Medulla oblongata (tissue), 1 donor: ENCODE results near the gene MDK.
"Not testable (repeated sequence)": the region's sequence is repeated elsewhere in the genome, so short reads cannot be mapped to it uniquely, and the experiment has no call there.

Source experiments
- DNase-seq: peaks from one replicate; pipeline ENCODE4 v3.0.0-alpha.2; 2015; ENCODE audit errors: extremely low spot score

The MDK gene

DNA sequence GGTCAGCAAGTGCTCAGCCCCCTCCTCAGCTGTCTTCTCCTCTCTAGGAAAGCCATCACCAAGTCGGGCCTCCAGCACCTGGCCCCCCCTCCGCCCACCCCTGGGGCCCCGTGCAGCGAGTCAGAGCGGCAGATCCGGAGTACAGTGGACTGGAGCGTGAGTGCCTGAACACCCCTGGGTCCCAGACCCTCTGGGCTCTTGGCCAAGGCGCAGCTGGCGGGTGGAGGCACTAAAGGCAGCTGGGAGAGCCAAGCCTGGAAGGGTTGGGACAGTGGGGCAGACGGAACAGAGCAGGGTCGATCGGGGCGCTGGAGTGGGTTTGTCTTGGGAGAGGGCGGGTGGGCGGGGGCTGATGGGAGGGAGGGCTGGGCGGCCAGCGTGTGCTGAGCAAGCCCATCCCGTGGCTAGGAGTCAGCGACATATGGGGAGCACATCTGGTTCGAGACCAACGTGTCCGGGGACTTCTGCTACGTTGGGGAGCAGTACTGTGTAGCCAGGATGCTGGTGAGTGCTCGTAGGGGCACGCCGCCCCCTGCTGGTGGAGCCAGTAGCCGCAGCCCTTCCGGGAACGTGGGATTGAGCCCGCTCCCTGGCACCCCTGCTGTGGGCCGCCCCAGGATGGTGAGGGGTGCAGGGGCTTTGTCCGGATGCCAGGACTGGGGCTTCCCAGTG is 14.1 kb upstream of the MDK start:
- DNase-seq: peak; percentile 72

DNA sequence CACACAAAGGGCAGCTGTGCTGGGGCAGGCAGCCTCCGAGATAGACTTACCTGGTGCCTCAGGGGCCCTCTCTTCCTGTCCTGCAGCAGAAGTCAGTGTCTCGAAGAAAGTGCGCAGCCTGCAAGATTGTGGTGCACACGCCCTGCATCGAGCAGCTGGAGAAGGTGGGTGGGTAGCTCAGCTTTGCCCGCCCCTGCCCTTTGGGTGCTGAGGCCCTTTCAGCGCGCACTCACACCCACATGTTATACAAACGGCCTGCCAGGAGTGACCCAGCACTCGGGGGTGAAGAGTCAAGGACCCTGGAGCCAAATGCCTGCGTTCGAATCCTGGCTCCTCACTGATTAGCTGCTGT is 13.6 kb upstream of the MDK start:
- DNase-seq: no peak

DNA sequence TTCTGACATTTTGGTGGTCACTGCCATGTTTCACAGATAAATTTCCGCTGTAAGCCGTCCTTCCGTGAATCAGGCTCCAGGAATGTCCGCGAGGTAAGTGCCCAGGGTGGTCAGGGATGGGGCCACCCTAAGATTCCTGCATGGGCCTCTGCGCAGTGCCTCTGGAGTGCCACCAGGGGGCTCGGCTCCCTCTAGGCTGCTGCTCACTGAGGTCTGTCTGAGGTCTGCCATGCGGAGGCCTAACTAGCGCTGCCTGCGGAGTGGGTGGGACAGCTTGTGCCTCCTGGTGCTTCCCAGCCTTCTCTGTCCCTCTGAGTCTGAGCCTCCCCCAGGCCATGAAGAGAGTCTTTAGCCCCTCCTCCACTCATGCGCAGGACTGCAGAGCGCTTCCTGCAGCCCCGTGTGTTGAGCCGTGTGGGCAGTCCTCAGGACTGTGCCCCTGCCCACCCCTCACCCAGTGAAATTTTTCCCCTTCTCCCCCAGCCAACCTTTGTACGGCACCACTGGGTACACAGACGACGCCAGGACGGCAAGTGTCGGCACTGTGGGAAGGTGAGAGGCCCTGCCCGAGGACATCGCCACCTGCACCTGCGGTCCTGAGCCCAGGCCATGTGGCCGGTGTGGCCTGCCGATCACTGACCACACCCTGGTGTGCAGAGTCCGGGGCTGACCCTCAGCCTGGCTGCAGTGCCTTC is 11.9 kb upstream of the MDK start:
- no peak for DNase-seq

DNA sequence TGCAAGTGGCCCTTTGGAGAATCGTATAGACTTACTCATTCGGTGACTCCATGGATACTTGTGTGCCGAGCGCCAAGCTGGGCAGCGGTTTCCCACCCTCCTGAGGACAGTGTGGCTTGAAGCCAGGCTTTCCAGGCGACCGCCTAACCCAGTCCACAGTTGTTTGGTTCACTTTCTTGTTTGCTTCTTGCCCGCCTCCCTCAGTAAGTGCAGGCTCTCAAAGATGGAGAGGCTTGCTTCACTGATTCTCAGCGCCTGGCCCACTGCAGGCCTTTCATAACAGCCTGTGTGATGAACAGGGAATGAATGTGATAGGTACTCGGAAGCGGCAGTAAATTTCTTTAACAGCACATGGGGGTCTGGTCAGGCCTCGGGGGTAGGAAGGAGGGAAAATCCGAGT is 11.2 kb upstream of the MDK start:
- DNase-seq: no peak

DNA sequence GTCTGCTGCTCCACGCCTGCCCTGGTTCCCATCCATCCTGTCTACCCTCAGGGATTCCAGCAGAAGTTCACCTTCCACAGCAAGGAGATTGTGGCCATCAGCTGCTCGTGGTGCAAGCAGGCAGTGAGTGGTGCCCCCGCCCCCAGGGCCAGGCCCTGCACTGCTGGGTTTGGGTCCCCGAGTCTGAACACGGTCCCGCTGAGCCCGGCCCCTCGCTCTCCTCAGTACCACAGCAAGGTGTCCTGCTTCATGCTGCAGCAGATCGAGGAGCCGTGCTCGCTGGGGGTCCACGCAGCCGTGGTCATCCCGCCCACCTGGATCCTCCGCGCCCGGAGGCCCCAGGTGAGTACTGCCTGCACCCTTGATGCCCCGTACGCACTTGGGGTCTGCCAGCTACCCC is 10.2 kb upstream of the MDK start:
- not testable (repeated sequence) for DNase-seq

DNA sequence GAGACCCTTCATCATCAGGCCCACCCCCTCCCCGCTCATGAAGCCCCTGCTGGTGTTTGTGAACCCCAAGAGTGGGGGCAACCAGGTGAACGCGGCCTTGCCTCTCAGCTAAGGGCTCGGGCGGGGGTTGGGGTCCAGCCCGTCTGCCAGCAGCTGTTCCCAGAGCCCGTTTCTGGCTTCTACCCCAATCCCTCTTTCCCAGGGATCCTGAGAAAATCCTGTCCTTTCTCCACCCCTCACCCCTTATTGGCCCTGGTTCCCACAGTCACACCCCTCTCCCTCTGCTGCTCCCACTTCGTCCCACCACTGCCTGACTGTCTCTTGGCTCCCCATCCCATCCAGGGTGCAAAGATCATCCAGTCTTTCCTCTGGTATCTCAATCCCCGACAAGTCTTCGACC is 9.4 kb upstream of the MDK start:
- no peak for DNase-seq

DNA sequence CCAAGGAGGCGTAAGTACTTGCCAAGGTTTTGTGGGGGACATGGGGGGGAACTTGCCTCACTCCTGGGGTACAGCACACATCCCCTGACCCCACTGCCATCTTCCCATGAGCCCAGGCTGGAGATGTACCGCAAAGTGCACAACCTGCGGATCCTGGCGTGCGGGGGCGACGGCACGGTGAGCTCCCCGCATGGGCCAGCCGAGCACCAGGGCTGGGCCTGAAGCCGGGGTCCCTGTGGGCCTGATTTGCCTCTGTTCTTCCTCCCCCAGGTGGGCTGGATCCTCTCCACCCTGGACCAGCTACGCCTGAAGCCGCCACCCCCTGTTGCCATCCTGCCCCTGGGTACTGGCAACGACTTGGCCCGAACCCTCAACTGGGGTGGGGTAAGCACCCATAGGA is 9.0 kb upstream of the MDK start:
- DNase-seq: not testable (repeated sequence)

DNA sequence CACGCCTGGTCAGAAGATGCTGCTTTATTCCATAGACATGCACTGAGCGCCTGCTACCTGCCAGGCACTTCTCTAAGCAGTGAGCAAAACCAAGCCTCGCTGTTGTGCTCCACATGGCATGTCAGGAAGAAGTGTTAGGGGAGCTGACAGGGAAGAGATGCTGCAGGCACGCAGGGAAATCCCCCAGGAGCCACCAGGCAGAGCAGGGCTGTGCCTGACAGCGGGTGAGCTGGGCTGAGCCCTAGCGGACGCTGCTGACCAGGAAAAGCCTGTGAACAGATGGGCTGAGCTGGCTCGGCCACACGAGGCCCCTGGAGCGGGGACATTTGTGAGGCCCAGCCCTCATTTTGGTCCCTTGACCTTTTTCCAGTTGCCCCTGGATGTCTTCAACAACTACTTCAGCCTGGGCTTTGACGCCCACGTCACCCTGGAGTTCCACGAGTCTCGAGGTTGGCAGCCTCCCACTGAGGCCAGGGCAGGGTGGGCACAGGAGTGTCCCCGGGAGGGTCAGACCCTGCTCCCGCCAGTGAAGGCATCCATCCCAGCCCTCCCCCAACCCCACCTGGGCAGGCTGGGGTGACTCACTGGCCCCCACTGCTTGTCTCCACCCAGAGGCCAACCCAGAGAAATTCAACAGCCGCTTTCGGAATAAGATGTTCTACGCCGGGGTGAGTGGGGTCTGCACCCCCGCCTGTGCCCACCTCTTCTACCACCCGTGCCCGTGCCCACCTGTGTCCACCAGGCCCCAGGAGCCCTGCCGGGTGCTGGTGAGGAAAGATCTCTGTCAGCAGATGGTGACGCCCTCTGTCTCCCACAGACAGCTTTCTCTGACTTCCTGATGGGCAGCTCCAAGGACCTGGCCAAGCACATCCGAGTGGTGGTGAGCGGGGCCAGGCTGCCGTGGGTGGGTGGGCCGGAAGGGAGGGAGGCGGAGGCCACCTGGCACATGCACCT is 7.4 kb upstream of the MDK start:
- no peak for DNase-seq

DNA sequence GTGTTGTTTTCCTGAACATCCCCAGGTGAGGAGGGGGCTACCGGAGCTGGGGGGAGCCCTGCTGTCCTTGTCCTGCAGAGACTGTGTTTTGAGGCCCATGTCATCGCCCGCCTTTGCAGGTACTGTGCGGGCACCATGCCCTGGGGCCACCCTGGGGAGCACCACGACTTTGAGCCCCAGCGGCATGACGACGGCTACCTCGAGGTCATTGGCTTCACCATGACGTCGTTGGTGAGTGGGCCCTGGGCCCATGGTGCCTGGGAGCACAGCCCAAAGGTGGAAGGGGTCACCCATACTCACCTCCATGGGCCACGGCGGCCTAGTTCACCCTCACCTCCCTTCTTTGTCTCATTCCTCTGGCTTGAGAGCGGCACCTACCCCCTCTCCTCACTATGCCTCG is 6.7 kb upstream of the MDK start:
- no peak for DNase-seq

DNA sequence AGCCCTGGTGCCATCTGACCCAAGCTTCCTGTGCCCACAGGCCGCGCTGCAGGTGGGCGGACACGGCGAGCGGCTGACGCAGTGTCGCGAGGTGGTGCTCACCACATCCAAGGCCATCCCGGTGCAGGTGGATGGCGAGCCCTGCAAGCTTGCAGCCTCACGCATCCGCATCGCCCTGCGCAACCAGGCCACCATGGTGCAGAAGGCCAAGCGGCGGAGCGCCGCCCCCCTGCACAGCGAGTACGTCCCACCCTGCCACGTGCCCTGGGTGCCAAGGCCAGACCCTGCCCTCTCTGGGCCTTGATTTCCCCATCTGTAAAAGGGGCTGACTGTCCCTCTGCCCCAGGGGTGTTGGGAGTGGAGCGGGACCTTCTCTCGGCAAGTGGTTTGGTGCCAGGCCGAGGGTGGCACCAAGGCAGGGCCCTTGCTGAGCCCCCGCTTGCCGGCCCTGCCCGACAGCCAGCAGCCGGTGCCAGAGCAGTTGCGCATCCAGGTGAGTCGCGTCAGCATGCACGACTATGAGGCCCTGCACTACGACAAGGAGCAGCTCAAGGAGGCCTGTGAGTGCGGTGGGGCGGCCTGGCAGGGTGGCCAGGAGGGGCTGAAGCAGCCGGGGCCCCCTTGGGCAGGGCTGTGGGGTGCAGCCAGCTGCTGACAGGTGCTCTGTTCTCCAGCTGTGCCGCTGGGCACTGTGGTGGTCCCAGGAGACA is 5.9 kb upstream of the MDK start:
- no peak for DNase-seq

DNA sequence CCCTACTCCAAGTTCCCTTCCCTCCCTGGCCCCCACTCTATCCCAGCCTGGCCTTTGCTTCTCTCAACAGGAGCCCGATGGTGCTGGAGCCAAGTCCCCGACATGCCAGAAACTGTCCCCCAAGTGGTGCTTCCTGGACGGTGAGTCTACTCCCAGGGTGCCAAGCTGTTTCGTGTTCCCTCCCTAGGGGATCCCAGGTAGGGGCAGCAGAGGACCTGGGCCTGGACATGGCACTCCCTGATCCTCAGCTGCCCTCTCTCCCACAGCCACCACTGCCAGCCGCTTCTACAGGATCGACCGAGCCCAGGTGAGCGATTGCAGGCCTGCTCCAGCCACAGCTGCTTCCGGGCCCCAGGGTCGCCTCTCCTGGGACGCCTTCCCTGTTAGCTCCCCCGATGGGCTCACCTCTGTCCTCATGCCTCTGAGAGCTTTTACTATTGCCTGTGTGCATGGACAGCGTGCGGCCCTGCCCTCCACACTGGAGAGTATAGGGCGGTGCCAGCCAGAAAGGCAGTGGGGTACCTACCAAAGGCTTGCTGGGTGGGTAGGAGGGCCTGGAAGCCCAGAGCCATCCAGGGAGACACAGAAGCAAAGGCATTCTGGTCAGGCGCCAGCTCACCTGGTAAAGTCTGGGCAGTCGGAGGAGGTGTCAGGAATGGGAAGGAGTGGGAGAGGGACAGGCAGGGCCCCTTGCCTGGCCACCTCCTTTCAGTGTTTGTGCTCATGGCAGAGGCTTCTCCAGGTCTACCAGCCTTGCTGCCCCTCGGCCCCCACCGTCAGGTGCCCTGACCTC is 5.0 kb upstream of the MDK start:
- no peak for DNase-seq

DNA sequence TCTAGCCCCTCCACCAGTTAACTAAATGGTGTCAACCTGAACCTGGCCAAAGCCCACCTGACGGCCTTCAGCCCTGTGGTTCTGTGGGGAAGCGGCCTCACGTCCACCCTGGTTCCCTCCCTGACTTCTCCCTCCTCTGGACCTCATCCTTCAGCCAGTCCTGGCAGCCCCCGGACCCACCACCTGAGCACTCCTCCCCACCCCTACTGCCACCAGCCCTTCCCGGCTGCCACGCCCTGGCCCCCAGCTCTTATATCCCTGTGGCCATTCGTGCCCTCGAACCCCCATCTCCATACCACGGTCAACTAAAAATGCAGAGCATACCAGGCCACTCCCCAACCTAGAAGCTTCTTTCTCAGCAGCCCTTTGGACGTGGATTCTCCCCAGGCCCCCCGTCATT is 4.2 kb upstream of the MDK start:
- no peak for DNase-seq

DNA sequence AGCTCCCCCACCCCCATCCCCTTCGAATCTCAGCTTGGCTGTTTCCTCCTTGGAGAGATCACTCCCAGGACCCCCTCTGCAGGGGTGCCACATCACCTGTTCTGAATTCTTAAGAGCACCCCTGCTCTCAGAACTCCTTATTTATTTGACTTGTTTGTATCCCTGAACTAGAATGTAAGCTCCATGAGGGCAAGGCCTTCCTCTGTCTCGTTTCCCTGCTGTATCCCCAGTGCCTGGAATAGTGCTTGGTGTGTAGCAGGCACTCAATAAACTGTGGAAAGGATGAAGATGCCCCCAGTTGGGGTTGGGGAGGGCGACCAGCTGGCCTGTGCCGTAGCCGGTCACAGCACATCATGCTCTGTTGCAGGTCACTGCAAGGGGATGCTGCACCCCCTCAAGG is 3.6 kb upstream of the MDK start:
- no peak for DNase-seq

DNA sequence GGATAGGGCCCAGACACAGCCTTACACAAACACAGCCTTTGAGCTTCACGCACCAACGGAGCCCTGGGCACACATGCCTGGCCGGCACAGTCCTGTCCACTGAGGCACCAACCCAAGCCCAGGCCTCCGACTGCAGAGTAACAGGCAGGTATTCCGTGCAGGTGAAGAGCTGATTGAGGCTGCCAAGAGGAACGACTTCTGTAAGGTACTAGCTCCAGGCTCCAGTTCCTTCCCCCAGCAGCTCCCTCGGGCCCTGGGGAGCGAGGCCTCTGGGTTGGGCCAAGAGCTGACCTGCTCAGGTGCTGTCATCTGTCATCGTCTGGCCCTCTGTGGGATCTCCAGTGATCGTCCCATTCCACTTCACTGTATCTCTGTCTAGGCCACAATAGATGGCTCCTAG is 3.2 kb upstream of the MDK start:
- DNase-seq: no peak

DNA sequence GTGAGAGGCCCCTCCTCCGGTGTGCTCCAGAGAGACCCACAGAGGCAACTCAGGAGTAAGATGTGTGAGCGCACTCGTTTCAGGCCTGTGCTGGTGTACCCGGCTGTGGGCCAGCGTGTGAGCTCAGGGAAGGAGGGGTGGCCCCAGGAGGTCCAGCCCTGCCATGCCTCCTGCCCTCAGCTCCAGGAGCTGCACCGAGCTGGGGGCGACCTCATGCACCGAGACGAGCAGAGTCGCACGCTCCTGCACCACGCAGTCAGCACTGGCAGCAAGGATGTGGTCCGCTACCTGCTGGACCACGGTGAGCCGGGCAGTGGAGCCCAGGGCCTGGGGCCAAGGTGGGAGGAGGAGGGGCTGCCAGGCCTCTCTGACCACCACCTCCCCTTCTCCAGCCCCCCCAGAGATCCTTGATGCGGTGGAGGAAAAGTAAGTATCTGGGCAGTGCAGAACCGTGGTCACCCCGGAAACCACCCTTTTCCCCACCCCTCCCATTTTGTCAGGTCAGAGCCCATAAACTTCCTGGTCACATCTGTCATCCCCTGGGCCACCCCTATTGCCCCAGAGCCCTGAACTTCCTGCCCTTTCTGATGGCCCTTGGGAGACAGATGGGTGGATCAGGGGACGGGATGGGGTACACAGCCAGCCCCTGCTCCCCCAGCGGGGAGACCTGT is 2.5 kb upstream of the MDK start:
- no peak for DNase-seq

DNA sequence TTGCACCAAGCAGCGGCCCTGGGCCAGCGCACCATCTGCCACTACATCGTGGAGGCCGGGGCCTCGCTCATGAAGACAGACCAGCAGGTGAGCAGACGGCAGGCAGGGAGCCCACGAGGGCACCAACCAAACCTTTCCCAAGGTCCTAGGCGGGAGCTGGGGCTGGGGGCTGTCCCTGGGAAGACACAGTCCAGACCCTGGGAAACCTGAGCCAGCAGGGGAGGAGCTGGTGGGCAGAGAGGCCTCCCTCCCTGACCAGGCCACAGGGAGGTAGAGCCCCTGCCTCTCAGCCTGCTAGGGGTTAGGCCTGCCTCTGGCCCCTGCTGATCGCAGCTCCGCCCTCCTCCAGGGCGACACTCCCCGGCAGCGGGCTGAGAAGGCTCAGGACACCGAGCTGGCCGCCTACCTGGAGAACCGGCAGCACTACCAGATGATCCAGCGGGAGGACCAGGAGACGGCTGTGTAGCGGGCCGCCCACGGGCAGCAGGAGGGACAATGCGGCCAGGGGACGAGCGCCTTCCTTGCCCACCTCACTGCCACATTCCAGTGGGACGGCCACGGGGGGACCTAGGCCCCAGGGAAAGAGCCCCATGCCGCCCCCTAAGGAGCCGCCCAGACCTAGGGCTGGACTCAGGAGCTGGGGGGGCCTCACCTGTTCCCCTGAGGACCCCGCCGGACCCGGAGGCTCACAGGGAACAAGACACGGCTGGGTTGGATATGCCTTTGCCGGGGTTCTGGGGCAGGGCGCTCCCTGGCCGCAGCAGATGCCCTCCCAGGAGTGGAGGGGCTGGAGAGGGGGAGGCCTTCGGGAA is 1.8 kb upstream of the MDK start:
- DNase-seq: not testable (repeated sequence)

DNA sequence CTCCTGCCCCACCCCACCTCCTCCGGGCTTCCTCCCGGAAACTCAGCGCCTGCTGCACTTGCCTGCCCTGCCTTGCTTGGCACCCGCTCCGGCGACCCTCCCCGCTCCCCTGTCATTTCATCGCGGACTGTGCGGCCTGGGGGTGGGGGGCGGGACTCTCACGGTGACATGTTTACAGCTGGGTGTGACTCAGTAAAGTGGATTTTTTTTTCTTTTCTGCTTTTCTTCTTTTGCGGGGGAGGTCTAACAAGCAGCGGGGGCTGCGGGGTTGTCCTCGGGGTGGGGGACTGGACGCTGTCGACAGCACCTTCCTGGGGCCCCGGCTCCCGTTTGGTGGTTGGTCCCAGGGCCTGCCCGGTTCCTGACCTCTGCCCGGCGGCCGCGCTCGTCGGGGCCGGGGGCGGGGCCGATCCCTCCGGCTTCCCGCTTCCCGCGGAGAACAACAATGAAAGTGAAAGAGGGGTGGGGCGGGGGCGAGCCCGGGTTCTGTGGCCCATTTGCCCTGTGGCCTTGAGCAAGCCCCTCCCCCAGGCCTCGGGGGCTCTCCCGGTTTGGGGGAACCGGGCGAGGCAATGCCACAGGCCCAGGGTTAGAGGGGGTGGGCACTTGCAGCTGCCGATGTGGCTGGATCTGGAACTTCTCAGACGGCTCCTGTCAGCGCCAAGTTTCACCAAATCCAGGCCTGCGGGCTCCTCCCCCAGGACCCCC is 975 bp upstream of the MDK start:
- no peak for DNase-seq

DNA sequence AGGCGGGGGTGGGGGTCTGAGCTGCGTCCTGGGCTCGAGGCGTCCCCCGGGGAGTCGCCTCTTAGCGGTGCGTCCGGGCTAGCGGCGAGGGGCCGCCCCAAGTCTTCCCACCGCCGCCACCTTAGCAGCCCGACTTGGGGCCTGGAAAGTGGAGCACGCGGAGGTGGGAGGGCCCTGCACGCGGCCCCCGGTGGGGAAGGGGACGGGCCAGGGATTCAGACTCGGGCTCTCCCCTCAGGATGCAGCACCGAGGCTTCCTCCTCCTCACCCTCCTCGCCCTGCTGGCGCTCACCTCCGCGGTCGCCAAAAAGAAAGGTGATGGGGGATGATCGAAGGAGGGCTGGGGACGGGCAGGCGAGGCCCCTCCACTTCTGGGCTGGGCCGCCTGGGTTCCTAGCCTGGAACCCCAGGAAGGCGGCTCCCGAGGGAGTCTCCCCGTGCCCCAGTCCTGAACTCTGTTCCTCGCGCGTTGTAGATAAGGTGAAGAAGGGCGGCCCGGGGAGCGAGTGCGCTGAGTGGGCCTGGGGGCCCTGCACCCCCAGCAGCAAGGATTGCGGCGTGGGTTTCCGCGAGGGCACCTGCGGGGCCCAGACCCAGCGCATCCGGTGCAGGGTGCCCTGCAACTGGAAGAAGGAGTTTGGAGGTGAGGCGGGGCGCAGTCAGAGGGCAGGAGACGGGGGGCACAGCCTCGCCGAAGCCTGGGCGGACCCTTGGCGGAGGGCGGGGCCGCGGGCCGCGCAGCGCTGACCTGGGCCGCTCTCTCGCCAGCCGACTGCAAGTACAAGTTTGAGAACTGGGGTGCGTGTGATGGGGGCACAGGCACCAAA is 563 bp downstream of the MDK start:
- DNase-seq: no peak
